OCI-LY1 (cell line): ENCODE data around the gene COMT.

Source experiments
- EZH2 ChIP-seq: fragments of 200-600 bp; sonication (generic), shearing (Covaris generic); IDR thresholded peaks from 2 replicates; pipeline ENCODE4 v1.8.0; 2017; ENCODE audit warnings: borderline replicate concordance, mixed run types, mild to moderate bottlenecking, antibody characterized with exemption, low read length, moderate library complexity, mixed read lengths
- TF ChIP-seq, protein P1 (sequence below): fragments of 200-600 bp; sonication (generic), shearing (Covaris generic); IDR thresholded peaks from 2 replicates; pipeline ENCODE4 v1.5.1; 2017; ENCODE audit warnings: mild to moderate bottlenecking, antibody characterized with exemption, low read length, moderate library complexity, mixed read lengths

DNA sequence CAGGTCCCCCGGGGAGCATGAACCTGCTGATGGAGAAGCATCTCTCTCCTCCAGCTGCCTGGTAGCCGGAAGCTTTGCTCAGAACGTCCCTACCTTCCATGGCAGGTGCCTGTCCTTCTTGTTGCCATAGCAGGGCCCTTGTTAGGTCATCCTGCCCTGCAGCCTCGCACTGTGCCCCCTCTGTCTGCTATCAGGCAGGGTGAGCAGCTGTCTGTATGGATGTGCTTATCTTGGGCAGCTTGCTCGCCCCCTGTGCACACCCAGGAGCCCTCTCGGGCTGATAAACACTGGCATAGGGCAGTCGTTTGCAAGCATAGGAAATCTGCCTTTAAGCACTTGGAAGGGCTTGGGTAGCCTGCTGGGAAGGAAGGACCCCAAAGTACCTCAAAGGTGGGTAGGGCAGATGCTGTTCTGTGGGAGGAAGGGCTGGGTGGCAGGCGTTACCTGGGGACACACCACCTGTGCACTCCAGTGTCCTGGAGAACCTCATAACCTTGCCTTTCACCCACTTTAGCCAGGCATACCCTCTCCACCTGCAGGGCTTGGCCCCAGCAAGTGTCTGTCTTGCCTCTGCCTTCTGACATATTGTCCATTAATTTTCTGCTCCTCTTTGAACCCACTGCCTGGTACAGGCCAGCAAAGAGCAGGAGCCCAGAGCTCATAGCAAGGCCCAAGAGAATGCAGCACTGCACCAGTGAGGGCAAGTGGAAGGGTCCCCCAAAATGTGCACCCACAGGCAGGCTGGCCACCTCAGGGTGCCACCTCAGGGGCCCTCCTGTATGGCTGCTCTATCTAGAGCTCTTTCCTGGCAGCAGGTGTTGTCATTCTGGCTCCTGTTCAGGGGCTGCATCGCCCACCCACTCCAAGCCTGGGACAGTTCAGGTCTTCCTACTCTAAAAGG lies 8.0 kb upstream of the COMT start:
- TF ChIP-seq, protein P1, sequence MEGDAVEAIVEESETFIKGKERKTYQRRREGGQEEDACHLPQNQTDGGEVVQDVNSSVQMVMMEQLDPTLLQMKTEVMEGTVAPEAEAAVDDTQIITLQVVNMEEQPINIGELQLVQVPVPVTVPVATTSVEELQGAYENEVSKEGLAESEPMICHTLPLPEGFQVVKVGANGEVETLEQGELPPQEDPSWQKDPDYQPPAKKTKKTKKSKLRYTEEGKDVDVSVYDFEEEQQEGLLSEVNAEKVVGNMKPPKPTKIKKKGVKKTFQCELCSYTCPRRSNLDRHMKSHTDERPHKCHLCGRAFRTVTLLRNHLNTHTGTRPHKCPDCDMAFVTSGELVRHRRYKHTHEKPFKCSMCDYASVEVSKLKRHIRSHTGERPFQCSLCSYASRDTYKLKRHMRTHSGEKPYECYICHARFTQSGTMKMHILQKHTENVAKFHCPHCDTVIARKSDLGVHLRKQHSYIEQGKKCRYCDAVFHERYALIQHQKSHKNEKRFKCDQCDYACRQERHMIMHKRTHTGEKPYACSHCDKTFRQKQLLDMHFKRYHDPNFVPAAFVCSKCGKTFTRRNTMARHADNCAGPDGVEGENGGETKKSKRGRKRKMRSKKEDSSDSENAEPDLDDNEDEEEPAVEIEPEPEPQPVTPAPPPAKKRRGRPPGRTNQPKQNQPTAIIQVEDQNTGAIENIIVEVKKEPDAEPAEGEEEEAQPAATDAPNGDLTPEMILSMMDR, result no peak
- no peak for TF ChIP-seq EZH2
